HG02610 (cell line): ENCODE data around the gene ACP2.

Experiments
- ATAC-seq: cut with Tn5 transposase; IDR thresholded peaks from one replicate; pipeline ENCODE4 v1.9.1; 2021; ENCODE audit warnings: mild to moderate bottlenecking, moderate library complexity; ENCODE audit not compliant: unreplicated experiment

ACP2 gene, protein sequence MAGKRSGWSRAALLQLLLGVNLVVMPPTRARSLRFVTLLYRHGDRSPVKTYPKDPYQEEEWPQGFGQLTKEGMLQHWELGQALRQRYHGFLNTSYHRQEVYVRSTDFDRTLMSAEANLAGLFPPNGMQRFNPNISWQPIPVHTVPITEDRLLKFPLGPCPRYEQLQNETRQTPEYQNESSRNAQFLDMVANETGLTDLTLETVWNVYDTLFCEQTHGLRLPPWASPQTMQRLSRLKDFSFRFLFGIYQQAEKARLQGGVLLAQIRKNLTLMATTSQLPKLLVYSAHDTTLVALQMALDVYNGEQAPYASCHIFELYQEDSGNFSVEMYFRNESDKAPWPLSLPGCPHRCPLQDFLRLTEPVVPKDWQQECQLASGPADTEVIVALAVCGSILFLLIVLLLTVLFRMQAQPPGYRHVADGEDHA

DNA sequence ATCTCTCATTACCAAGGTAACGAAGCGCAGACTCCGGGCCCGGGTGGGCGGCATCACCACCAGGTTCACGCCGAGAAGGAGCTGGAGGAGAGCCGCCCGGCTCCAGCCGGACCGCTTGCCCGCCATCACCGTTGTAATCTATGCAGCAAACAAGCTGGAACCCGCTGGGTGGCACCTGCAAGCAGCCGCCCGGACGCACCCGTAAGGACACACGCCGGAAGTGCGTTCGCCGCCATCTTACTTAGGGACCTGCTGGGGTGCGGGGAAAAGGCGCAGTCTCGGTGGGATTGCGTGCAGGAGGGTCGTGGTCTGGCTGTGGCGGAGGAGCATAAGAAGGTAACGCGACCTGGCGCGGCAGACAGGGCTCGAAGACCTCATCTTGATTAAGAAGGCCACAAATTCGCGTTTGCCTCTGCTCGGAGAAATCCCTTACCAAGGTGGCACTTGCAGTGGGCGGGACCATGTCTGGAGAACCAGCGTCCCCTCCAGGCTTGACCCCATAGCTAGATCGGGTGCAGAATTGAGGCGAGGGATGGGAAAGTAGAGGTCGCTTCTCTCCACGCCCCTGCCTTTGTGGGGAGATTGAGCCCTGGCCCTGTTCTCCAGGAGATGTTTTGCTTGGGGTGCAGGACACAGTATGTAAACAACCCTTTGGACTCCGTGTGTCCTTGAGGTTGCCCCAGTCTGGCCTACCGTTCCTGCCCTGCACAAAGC lies at the start of gene ACP2:
Gene ACP2, minus strand, starts transcription at position 151 of the 714 bp plus-strand sequence. Its CDS starts 25 bp downstream, at position 126.
- ATAC-seq = peak; percentile 87

GRCh38 chr11:47296045-47296444 lies 47.4 kb upstream of the ACP2 start:
- ATAC-seq = no peak

DNA sequence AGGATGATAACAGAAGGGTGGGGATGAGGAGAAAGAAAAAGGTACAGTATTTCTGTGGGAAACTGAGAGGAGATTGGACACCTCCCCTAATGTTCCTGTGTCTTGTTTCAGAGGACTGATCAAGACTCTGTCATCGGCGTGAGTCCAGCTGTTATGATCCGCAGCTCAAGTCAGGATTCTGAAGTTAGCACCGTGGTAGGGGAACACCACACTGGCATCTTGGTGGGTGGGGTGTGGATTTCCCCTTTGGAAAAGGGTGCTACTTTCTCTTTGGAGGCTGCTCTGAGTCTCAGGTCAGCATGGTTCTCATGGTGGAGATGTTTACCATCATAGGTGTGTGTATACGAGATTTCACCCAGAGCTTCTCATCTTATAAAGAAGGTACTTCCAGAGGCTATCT lies 46.8 kb upstream of the ACP2 start:
- no peak for ATAC-seq

- no peak for ATAC-seq
Observed at GRCh38 chr11:47289856-47290255, 41.2 kb upstream of the ACP2 start.

- no peak for ATAC-seq
Observed at GRCh38 chr11:47288066-47288465, 39.5 kb upstream of the ACP2 start.

DNA sequence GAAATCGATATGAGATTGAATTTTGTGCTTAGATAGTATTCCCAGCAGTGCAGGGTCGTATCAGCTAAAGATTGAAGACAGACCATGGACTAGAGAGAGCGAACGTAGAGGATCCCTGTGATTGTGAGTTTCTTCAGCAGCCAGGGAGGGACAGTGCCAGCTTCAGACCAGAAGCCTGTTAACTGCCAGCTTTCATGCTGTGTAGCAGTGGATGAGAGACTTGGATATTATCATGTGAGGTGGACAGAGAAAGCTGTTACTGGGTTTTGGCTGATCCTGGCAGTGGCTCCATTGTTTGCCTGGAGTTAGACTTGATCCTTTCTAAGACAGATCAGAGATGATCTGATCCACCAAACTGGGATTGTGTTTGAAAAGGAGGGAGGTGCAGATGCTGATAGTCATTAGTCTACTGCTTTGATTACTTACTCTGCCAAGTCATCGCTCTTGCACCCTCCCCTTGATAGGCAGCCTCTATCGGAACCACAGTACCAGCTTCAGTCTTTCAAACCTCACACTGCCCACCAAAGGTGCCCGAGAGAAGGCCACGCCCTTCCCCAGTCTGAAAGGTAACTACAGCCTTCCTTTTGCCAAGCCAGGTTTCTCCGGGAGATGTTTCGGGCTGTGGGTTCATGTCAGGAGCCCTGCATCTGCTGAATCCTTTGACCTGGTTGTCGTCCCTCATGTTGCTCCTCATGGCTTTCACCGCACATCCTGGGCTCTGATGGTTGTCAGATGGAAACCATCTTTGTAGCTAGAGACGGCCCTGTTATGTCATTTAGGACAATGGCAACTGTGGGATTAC lies 37.6 kb upstream of the ACP2 start:
- ATAC-seq = no peak

GRCh38 chr11:47284151-47284550 lies 35.5 kb upstream of the ACP2 start:
- no peak for ATAC-seq

DNA sequence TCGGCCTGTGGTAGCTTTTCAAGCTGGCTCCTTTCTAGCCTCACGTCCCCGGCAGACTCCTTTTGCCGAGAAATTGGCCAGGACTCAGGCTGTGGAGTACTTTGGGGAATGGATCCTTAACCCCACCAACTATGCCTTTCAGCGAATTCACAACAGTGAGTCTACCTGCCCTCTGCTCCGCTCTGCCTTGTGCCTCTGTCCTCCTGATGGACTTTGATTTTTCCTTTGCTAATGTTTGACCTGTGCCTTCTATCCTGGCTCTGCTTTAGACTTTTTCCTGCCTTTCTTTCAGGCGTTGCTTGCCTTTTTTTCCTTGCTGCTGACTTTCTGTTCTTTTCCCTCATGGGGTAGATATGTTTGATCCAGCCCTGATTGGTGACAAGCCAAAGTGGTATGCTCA lies 33.8 kb upstream of the ACP2 start:
- ATAC-seq = no peak

- no peak for ATAC-seq
Observed at GRCh38 chr11:47280860-47281259, 32.2 kb upstream of the ACP2 start.

- no peak for ATAC-seq
Observed at GRCh38 chr11:47280099-47280498, 31.5 kb upstream of the ACP2 start.

GRCh38 chr11:47278769-47279168 lies 30.2 kb upstream of the ACP2 start:
- ATAC-seq = no peak

DNA sequence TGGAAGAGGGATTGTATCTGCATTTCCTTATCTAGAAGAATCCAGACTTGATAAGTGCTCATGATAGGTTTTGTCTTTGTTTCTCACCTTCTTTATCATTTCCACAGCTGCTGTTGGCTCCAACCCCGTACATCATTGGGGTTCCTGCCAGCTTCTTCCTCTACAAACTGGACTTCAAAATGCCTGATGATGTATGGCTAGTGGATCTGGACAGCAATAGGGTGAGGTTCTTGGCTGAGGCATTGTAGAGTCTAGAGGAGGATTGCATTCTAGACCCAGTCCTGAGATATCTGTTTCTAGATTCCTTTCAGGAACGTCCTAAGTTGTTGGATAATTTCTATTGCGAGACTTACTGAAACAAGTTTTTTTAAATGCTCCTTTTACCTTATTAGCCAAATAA lies 29.4 kb upstream of the ACP2 start:
- no peak for ATAC-seq

- ATAC-seq = no peak
Observed at GRCh38 chr11:47276923-47277322, 28.3 kb upstream of the ACP2 start.

- ATAC-seq = no peak
Observed at GRCh38 chr11:47274495-47275235, 26.1 kb upstream of the ACP2 start.

DNA sequence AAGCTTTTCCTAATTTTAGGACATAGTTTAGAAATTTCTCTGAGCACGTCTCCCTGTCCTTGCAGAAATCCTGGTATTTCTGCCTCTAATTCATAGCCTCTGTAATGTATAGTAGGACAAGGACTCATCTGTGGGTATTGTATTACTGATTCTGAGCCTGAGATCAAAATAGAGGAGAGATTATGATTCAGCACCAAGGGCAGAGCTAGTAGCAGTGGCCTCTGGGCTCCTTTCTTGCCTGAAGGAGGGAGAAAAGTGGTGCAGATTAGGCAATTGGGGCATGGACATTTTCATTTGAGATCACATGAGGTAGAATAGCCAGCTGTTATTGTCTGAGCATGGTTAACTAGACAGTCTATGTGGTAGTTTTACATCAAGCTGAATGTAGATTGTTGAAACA lies 24.1 kb upstream of the ACP2 start:
- ATAC-seq = no peak

GRCh38 chr11:47271961-47272661 lies 23.5 kb upstream of the ACP2 start:
- ATAC-seq = no peak

GRCh38 chr11:47271328-47271727 lies 22.7 kb upstream of the ACP2 start:
- ATAC-seq = no peak

GRCh38 chr11:47270331-47271271 lies 22.0 kb upstream of the ACP2 start:
- ATAC-seq = no peak

- ATAC-seq = peak; percentile 70
Observed at GRCh38 chr11:47269829-47270305, 21.3 kb upstream of the ACP2 start, which contains the start of gene MADD. MADD (plus strand) TSS chr11:47270133.
